OCI-LY1 (cell line): ENCODE measurements around the gene ATP11A.

Experiments
- H2AFZ ChIP-seq: fragments of 200-600 bp; sonication (generic), shearing (Covaris generic); 2 replicates; pipeline ENCODE4 v1.6.0; 2014; ENCODE audit warnings: antibody characterized with exemption, mild to moderate bottlenecking, low read length
- H3F3A ChIP-seq: fragments of 200-600 bp; sonication (generic), shearing (Covaris generic); 2 replicates; pipeline ENCODE4 v1.6.0; 2014; ENCODE audit warnings: mild to moderate bottlenecking, antibody characterized with exemption, low read length, moderate library complexity; ENCODE audit not compliant: insufficient read depth
- H3K27ac ChIP-seq: fragments of 200-600 bp; sonication (generic); 2 replicates; pipeline ENCODE4 v1.5.1; 2014; ENCODE audit warnings: low read length, mixed run types, mild to moderate bottlenecking, low read depth; ENCODE audit not compliant: poor library complexity, severe bottlenecking
- H3K27me3 ChIP-seq: fragments of 200-600 bp; sonication (generic); 2 replicates; pipeline ENCODE4 v1.6.0; 2014; ENCODE audit warnings: antibody characterized with exemption, mild to moderate bottlenecking, low read length, moderate library complexity; ENCODE audit not compliant: insufficient read depth
- H3K36me3 ChIP-seq: fragments of 200-600 bp; sonication (generic); 2 replicates; pipeline ENCODE4 v1.6.1; 2014; ENCODE audit warnings: mild to moderate bottlenecking, antibody characterized with exemption, low read length, moderate library complexity, mixed read lengths; ENCODE audit not compliant: insufficient read depth
- H3K4me1 ChIP-seq: fragments of 200-600 bp; sonication (generic); 2 replicates; pipeline ENCODE4 v1.5.1; 2014; ENCODE audit warnings: mild to moderate bottlenecking, low read length, moderate library complexity; ENCODE audit not compliant: insufficient read depth, severe bottlenecking
- H3K4me2 ChIP-seq: fragments of 200-600 bp; sonication (generic), shearing (Covaris generic); 2 replicates; pipeline ENCODE4 v1.6.1; 2014; ENCODE audit warnings: low read length
- H3K4me3 ChIP-seq: fragments of 200-600 bp; sonication (generic); 2 replicates; pipeline ENCODE4 v1.5.1; 2014; ENCODE audit warnings: low read length, low read depth, mild to moderate bottlenecking, mixed read lengths; ENCODE audit not compliant: poor library complexity, severe bottlenecking
- H3K79me2 ChIP-seq: fragments of 200-600 bp; shearing (Covaris generic); 2 replicates; pipeline ENCODE4 v1.6.1; 2016; ENCODE audit warnings: mixed run types, low read length, mixed read lengths; ENCODE audit not compliant: insufficient read depth
- H3K9ac ChIP-seq: fragments of 200-600 bp; sonication (generic), shearing (Covaris generic); 2 replicates; pipeline ENCODE4 v1.6.1; 2014; ENCODE audit warnings: mild to moderate bottlenecking, low read length, mixed read lengths
- H3K9me2 ChIP-seq: fragments of 200-600 bp; sonication (generic), shearing (Covaris generic); 2 replicates; pipeline ENCODE4 v1.6.1; 2014; ENCODE audit warnings: low read depth, mild to moderate bottlenecking, low read length, mixed read lengths
- H3K9me3 ChIP-seq: fragments of 200-600 bp; shearing (Covaris generic); 2 replicates; pipeline ENCODE4 v1.6.1; 2014; ENCODE audit warnings: low read length, mixed read lengths
- H4K20me1 ChIP-seq: fragments of 200-600 bp; sonication (generic), shearing (Covaris generic); 2 replicates; pipeline ENCODE4 v1.6.0; 2016; ENCODE audit warnings: mild to moderate bottlenecking, low read length; ENCODE audit not compliant: insufficient read depth
- EZH2 ChIP-seq: fragments of 200-600 bp; sonication (generic), shearing (Covaris generic); IDR thresholded peaks from 2 replicates; pipeline ENCODE4 v1.8.0; 2017; ENCODE audit warnings: borderline replicate concordance, mixed run types, mild to moderate bottlenecking, antibody characterized with exemption, low read length, moderate library complexity, mixed read lengths
- TF ChIP-seq, protein P1 (sequence below): fragments of 200-600 bp; sonication (generic), shearing (Covaris generic); IDR thresholded peaks from 2 replicates; pipeline ENCODE4 v1.5.1; 2017; ENCODE audit warnings: mild to moderate bottlenecking, antibody characterized with exemption, low read length, moderate library complexity, mixed read lengths

Gene ATP11A

DNA sequence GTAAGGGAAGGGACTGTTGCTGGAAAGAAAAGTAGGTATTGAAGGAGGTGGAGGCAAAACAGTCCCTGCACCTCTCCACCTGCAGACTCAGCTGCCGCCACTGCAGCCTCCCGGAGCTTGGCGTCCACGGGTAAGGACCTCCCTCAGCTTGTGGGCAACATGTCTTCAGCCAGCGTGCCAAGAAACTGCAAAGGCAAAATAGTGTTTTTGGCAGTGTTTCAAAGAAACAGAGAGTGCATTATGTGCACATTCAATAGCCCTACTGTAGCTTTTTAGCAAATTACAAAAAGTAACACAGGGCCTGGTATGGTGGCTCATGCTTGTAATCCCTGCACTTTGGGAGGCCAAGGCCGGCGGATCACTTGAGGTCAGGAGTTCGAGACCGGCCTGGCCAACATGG, 57.4 kb downstream of the ATP11A start:
- H3F3A ChIP-seq = no peaks in the 10 kb centered on the region
- no peaks in the 10 kb centered on the region for H3K36me3 ChIP-seq
- H3K4me1 ChIP-seq = no peaks in the 10 kb centered on the region
- H3K27ac ChIP-seq = no peak overlapping the region
- no peak overlapping the region for H3K9ac ChIP-seq
- H4K20me1 ChIP-seq = peaks cover 6% of the 10 kb centered on the region; the same call in 1 of the 2 replicates
- no peak for TF ChIP-seq EZH2
- TF ChIP-seq, protein P1, sequence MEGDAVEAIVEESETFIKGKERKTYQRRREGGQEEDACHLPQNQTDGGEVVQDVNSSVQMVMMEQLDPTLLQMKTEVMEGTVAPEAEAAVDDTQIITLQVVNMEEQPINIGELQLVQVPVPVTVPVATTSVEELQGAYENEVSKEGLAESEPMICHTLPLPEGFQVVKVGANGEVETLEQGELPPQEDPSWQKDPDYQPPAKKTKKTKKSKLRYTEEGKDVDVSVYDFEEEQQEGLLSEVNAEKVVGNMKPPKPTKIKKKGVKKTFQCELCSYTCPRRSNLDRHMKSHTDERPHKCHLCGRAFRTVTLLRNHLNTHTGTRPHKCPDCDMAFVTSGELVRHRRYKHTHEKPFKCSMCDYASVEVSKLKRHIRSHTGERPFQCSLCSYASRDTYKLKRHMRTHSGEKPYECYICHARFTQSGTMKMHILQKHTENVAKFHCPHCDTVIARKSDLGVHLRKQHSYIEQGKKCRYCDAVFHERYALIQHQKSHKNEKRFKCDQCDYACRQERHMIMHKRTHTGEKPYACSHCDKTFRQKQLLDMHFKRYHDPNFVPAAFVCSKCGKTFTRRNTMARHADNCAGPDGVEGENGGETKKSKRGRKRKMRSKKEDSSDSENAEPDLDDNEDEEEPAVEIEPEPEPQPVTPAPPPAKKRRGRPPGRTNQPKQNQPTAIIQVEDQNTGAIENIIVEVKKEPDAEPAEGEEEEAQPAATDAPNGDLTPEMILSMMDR = no peak
- H3K4me3 ChIP-seq = no peak overlapping the region
- H3K9me2 ChIP-seq = no peaks in the 10 kb centered on the region
- H2AFZ ChIP-seq = no peak overlapping the region
- no peaks in the 10 kb centered on the region for H3K79me2 ChIP-seq
- no peaks in the 10 kb centered on the region for H3K27me3 ChIP-seq
- no peaks in the 10 kb centered on the region for H3K9me3 ChIP-seq
- H3K4me2 ChIP-seq = no peak overlapping the region

DNA sequence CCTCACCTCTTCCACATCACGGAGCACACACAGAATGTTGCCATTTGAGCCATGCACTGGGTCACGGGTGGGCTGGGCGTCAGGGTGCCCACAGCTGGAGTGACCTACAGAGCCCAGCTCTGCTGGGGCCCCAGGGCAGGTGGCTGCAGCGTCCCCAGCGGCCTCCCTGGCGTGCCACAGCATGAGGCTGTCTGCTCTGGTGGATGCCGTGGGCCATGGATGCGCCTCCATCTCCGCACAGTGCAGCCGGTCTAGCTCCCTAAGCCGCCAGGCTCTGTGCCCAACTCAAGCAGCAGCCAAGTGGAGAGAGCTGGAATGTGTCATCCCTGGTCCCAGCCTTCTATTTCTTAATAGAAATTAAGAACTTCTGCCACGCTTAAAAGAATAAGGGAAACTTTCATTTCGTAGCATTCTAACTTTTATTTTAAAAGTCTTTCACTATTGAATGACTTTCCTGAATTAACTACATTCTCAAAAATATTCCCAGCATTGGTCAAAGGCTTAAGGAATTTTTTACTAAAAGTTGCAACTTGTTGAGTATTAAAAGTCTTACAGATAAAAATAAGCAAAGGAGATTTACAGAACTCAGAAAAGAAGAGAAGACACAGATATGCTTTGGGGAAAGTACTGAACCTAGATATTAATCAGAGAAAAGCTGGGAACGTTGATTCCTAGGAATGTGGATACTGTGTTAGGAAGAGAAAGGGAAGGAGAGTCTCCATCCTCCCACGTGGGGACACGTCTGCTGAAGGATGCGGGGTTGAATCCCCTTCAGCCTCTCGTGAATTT, 59.3 kb downstream of the ATP11A start:
- Histone ChIP-seq H4K20me1 (peaks cover 6% of the 10 kb centered on the region; the same call in 1 of the 2 replicates), H3K4me2 (no peak overlapping the region), H3K4me3 (no peak overlapping the region), H3K27ac (no peak overlapping the region), H3K9ac (no peak overlapping the region), H3K79me2 (no peaks in the 10 kb centered on the region), H3F3A (no peaks in the 10 kb centered on the region), H3K36me3 (no peaks in the 10 kb centered on the region), H2AFZ (no peak overlapping the region), H3K9me3 (no peaks in the 10 kb centered on the region), H3K4me1 (no peaks in the 10 kb centered on the region), H3K9me2 (no peaks in the 10 kb centered on the region), H3K27me3 (no peaks in the 10 kb centered on the region; the same call in 1 of the 2 replicates)
- TF ChIP-seq, protein P1 = no peak
- no peak for TF ChIP-seq EZH2

DNA sequence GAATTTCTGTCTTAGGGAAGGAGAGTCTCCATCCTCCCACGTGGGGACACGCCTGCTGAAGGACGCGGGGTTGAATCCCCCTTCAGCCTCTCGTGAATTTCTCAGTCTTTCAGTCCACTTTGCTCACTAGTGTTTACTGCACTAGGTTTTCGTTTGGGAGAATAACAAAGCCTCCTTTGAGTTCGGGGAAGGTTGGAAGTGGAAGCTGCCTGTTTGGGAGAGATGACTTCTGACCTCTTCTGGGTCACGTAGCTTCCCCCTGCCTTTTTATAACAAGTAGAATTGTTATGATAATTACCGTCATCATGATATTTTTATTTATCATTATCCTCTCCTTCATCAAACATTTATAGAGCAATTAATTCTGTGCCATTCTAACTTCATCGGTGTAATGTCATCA, 60.7 kb downstream of the ATP11A start:
- Histone ChIP-seq H3K4me1 (no peaks in the 10 kb centered on the region), H3K36me3 (no peaks in the 10 kb centered on the region), H3K79me2 (no peaks in the 10 kb centered on the region), H3K9ac (no peak overlapping the region), H3F3A (no peaks in the 10 kb centered on the region), H3K27ac (no peak overlapping the region), H4K20me1 (peaks cover 4% of the 10 kb centered on the region; the same call in 1 of the 2 replicates), H3K4me2 (no peak overlapping the region), H2AFZ (no peak overlapping the region), H3K9me3 (no peaks in the 10 kb centered on the region), H3K4me3 (no peak overlapping the region), H3K27me3 (no peaks in the 10 kb centered on the region; the same call in 1 of the 2 replicates), H3K9me2 (no peaks in the 10 kb centered on the region)
- no peak for TF ChIP-seq EZH2
- TF ChIP-seq, protein P1 = no peak
